Measurements from ENCODE around the gene TMEM266.

Gene TMEM266

GRCh38 chr15:76172782-76173181, 113.0 kb downstream of the TMEM266 start:
- no peak overlapping the region for H4K8ac ChIP-seq (ENCODE audit: low read depth, low read length)
- no peak overlapping the region for H3K18ac ChIP-seq (ENCODE audit: low read length)
- H2BK120ac ChIP-seq (ENCODE audit: low read depth, low read length), result no peak overlapping the region
- H2BK5ac ChIP-seq (ENCODE audit: low read length), result no peak overlapping the region
- H3K27ac ChIP-seq (ENCODE audit: low read depth, low read length), result no peak overlapping the region
- no peak overlapping the region for H3K9ac ChIP-seq (ENCODE audit: low read length)
- no peak overlapping the region for H3K4ac ChIP-seq (ENCODE audit: low read depth, low read length)
- no peak overlapping the region for H3K4me2 ChIP-seq (ENCODE audit: low read length)
- H3K4me1 ChIP-seq (ENCODE audit: control insufficient read depth, low read depth, low read length), result no peaks in the 10 kb centered on the region
- H3K79me2 ChIP-seq (ENCODE audit: control insufficient read depth, insufficient read depth, low read length), result no peaks in the 10 kb centered on the region
- no peak overlapping the region for H2BK15ac ChIP-seq (replicated peaks; ENCODE audit: low read depth)
- H3K4me3 ChIP-seq (ENCODE audit: low read length), result no peak overlapping the region
- no peak overlapping the region for H4K5ac ChIP-seq (ENCODE audit: low read length)
- H2AK5ac ChIP-seq (ENCODE audit: low read length), result no peak overlapping the region
- no CpG with 5 or more reads among the region's 16 CpGs for WGBS (ENCODE audit: extremely low coverage, insufficient coverage, low lambda C conversion rate)
- no peak overlapping the region for H3K23ac ChIP-seq (ENCODE audit: low read length)
- peak; percentile 38 for DNase-seq
- no peaks in the 10 kb centered on the region for H3K27me3 ChIP-seq (ENCODE audit: insufficient read depth, low read length, poor library complexity)
- H3K56ac ChIP-seq (ENCODE audit: low read length), result no peak overlapping the region
- no peaks in the 10 kb centered on the region for H3K36me3 ChIP-seq (ENCODE audit: control insufficient read depth, insufficient read depth, low read length)
- no peaks in the 10 kb centered on the region for H3K79me1 ChIP-seq (ENCODE audit: low read length)

GRCh38 chr15:76173317-76173834, 113.6 kb downstream of the TMEM266 start:
- Histone ChIP-seq H2AK5ac (ENCODE audit: low read length) (no peak overlapping the region), H3K79me1 (ENCODE audit: low read length) (no peaks in the 10 kb centered on the region), H3K4ac (ENCODE audit: low read depth, low read length) (no peak overlapping the region), H3K56ac (ENCODE audit: low read length) (no peak overlapping the region), H3K23ac (ENCODE audit: low read length) (no peak overlapping the region), H4K5ac (ENCODE audit: low read length) (no peak overlapping the region), H3K27ac (ENCODE audit: low read depth, low read length) (no peak overlapping the region), H3K36me3 (ENCODE audit: control insufficient read depth, insufficient read depth, low read length) (no peaks in the 10 kb centered on the region), H4K8ac (ENCODE audit: low read depth, low read length) (no peak overlapping the region), H3K4me3 (ENCODE audit: low read length) (no peak overlapping the region), H3K4me2 (ENCODE audit: low read length) (no peak overlapping the region), H3K27me3 (ENCODE audit: insufficient read depth, low read length, poor library complexity) (no peaks in the 10 kb centered on the region), H2BK5ac (ENCODE audit: low read length) (no peak overlapping the region), H3K18ac (ENCODE audit: low read length) (no peak overlapping the region), H2BK15ac (replicated peaks; ENCODE audit: low read depth) (no peak overlapping the region), H3K9ac (ENCODE audit: low read length) (no peak overlapping the region), H3K4me1 (ENCODE audit: control insufficient read depth, low read depth, low read length) (no peaks in the 10 kb centered on the region), H2BK120ac (ENCODE audit: low read depth, low read length) (no peak overlapping the region), H3K79me2 (ENCODE audit: control insufficient read depth, insufficient read depth, low read length) (no peaks in the 10 kb centered on the region)
- no peak for DNase-seq
- WGBS (ENCODE audit: extremely low coverage, insufficient coverage, low lambda C conversion rate), result no CpG with 5 or more reads among the region's 8 CpGs

- WGBS (ENCODE audit: extremely low coverage, insufficient coverage, low lambda C conversion rate), result no CpG with 5 or more reads among the region's 5 CpGs
- no peaks in the 10 kb centered on the region for H3K27me3 ChIP-seq (ENCODE audit: insufficient read depth, low read length, poor library complexity)
- H3K4me2 ChIP-seq (ENCODE audit: low read length), result no peak overlapping the region
- no peaks in the 10 kb centered on the region for H3K36me3 ChIP-seq (ENCODE audit: control insufficient read depth, insufficient read depth, low read length)
- no peak overlapping the region for H2BK5ac ChIP-seq (ENCODE audit: low read length)
- no peak overlapping the region for H2BK120ac ChIP-seq (ENCODE audit: low read depth, low read length)
- no peak overlapping the region for H2AK5ac ChIP-seq (ENCODE audit: low read length)
- H4K8ac ChIP-seq (ENCODE audit: low read depth, low read length), result no peak overlapping the region
- no peak overlapping the region for H3K9ac ChIP-seq (ENCODE audit: low read length)
- H3K23ac ChIP-seq (ENCODE audit: low read length), result no peak overlapping the region
- no peaks in the 10 kb centered on the region for H3K79me2 ChIP-seq (ENCODE audit: control insufficient read depth, insufficient read depth, low read length)
- no peak overlapping the region for H3K27ac ChIP-seq (ENCODE audit: low read depth, low read length)
- no peaks in the 10 kb centered on the region for H3K4me1 ChIP-seq (ENCODE audit: control insufficient read depth, low read depth, low read length)
- H3K4me3 ChIP-seq (ENCODE audit: low read length), result no peak overlapping the region
- no peak overlapping the region for H3K56ac ChIP-seq (ENCODE audit: low read length)
- no peak for DNase-seq
- H4K5ac ChIP-seq (ENCODE audit: low read length), result no peak overlapping the region
- no peaks in the 10 kb centered on the region for H3K79me1 ChIP-seq (ENCODE audit: low read length)
- no peak overlapping the region for H3K18ac ChIP-seq (ENCODE audit: low read length)
- no peak overlapping the region for H3K4ac ChIP-seq (ENCODE audit: low read depth, low read length)
- H2BK15ac ChIP-seq (replicated peaks; ENCODE audit: low read depth), result no peak overlapping the region
Observed at GRCh38 chr15:76174654-76175053, 114.9 kb downstream of the TMEM266 start.

GRCh38 chr15:76175442-76175841, 115.7 kb downstream of the TMEM266 start:
- Histone ChIP-seq H3K79me1 (ENCODE audit: low read length) (no peaks in the 10 kb centered on the region), H2BK15ac (replicated peaks; ENCODE audit: low read depth) (no peak overlapping the region), H2BK5ac (ENCODE audit: low read length) (no peak overlapping the region), H3K18ac (ENCODE audit: low read length) (no peak overlapping the region), H3K56ac (ENCODE audit: low read length) (no peak overlapping the region), H3K4me1 (ENCODE audit: control insufficient read depth, low read depth, low read length) (no peaks in the 10 kb centered on the region), H3K36me3 (ENCODE audit: control insufficient read depth, insufficient read depth, low read length) (no peaks in the 10 kb centered on the region), H2BK120ac (ENCODE audit: low read depth, low read length) (no peak overlapping the region), H3K23ac (ENCODE audit: low read length) (no peak overlapping the region), H3K4me3 (ENCODE audit: low read length) (no peak overlapping the region), H3K4ac (ENCODE audit: low read depth, low read length) (no peak overlapping the region), H4K5ac (ENCODE audit: low read length) (no peak overlapping the region), H3K9ac (ENCODE audit: low read length) (no peak overlapping the region), H4K8ac (ENCODE audit: low read depth, low read length) (no peak overlapping the region), H3K4me2 (ENCODE audit: low read length) (no peak overlapping the region), H2AK5ac (ENCODE audit: low read length) (no peak overlapping the region), H3K27me3 (ENCODE audit: insufficient read depth, low read length, poor library complexity) (no peaks in the 10 kb centered on the region), H3K27ac (ENCODE audit: low read depth, low read length) (no peak overlapping the region), H3K79me2 (ENCODE audit: control insufficient read depth, insufficient read depth, low read length) (no peaks in the 10 kb centered on the region)
- DNase-seq, result no peak
- WGBS (ENCODE audit: extremely low coverage, insufficient coverage, low lambda C conversion rate), result no CpG with 5 or more reads among the region's 8 CpGs

GRCh38 chr15:76176059-76176458, 116.3 kb downstream of the TMEM266 start:
- Histone ChIP-seq H3K23ac (ENCODE audit: low read length) (no peak overlapping the region), H3K36me3 (ENCODE audit: control insufficient read depth, insufficient read depth, low read length) (no peaks in the 10 kb centered on the region), H3K79me2 (ENCODE audit: control insufficient read depth, insufficient read depth, low read length) (no peaks in the 10 kb centered on the region), H3K79me1 (ENCODE audit: low read length) (no peaks in the 10 kb centered on the region), H2BK15ac (replicated peaks; ENCODE audit: low read depth) (no peak overlapping the region), H3K56ac (ENCODE audit: low read length) (no peak overlapping the region), H4K8ac (ENCODE audit: low read depth, low read length) (no peak overlapping the region), H2AK5ac (ENCODE audit: low read length) (no peak overlapping the region), H3K9ac (ENCODE audit: low read length) (no peak overlapping the region), H3K4ac (ENCODE audit: low read depth, low read length) (no peak overlapping the region), H3K27ac (ENCODE audit: low read depth, low read length) (no peak overlapping the region), H4K5ac (ENCODE audit: low read length) (no peak overlapping the region), H3K4me1 (ENCODE audit: control insufficient read depth, low read depth, low read length) (no peaks in the 10 kb centered on the region), H3K4me3 (ENCODE audit: low read length) (no peak overlapping the region), H2BK120ac (ENCODE audit: low read depth, low read length) (no peak overlapping the region), H2BK5ac (ENCODE audit: low read length) (no peak overlapping the region), H3K4me2 (ENCODE audit: low read length) (no peak overlapping the region), H3K18ac (ENCODE audit: low read length) (no peak overlapping the region), H3K27me3 (ENCODE audit: insufficient read depth, low read length, poor library complexity) (no peaks in the 10 kb centered on the region)
- WGBS (ENCODE audit: extremely low coverage, insufficient coverage, low lambda C conversion rate), result no CpG with 5 or more reads among the region's 10 CpGs
- DNase-seq, result no peak

GRCh38 chr15:76176487-76177085, 116.8 kb downstream of the TMEM266 start:
- Histone ChIP-seq H3K36me3 (ENCODE audit: control insufficient read depth, insufficient read depth, low read length) (no peaks in the 10 kb centered on the region), H4K8ac (ENCODE audit: low read depth, low read length) (no peak overlapping the region), H2BK120ac (ENCODE audit: low read depth, low read length) (no peak overlapping the region), H3K27me3 (ENCODE audit: insufficient read depth, low read length, poor library complexity) (no peaks in the 10 kb centered on the region), H4K5ac (ENCODE audit: low read length) (no peak overlapping the region), H3K56ac (ENCODE audit: low read length) (no peak overlapping the region), H3K4me3 (ENCODE audit: low read length) (no peak overlapping the region), H3K27ac (ENCODE audit: low read depth, low read length) (no peak overlapping the region), H2BK5ac (ENCODE audit: low read length) (no peak overlapping the region), H3K4ac (ENCODE audit: low read depth, low read length) (no peak overlapping the region), H2AK5ac (ENCODE audit: low read length) (no peak overlapping the region), H3K4me2 (ENCODE audit: low read length) (no peak overlapping the region), H3K9ac (ENCODE audit: low read length) (no peak overlapping the region), H2BK15ac (replicated peaks; ENCODE audit: low read depth) (no peak overlapping the region), H3K79me2 (ENCODE audit: control insufficient read depth, insufficient read depth, low read length) (no peaks in the 10 kb centered on the region), H3K18ac (ENCODE audit: low read length) (no peak overlapping the region), H3K4me1 (ENCODE audit: control insufficient read depth, low read depth, low read length) (no peaks in the 10 kb centered on the region), H3K79me1 (ENCODE audit: low read length) (no peaks in the 10 kb centered on the region), H3K23ac (ENCODE audit: low read length) (no peak overlapping the region)
- WGBS (ENCODE audit: extremely low coverage, insufficient coverage, low lambda C conversion rate), result no CpG with 5 or more reads among the region's 15 CpGs
- no peak for DNase-seq

Measured in mesendoderm (in vitro differentiated cells).